H1 (cell line): Measurements from ENCODE around the gene DENND1A. TPM values are rescaled to one million over a fixed set of nuclear protein-coding genes. Genes with fewer than 3 reads are reported as not detected.

Experiments used
- CTCF ChIA-PET: fragments of 300-600 bp; sonication (Branson Sonifier 250); formaldehyde crosslinking; loops from one replicate; lab custom pipeline; 2021; ENCODE audit not compliant: partially characterized antibody; lab: Charles Lee
- POLR2A ChIA-PET: fragments of 300-600 bp; sonication (Branson Sonifier 250); formaldehyde crosslinking; loops from one replicate; lab custom pipeline; 2021; ENCODE audit warnings: inconsistent platforms; ENCODE audit not compliant: partially characterized antibody; lab: Charles Lee
- DNase-seq, 2 experiments: peaks; one replicate each; pipeline versions ENCODE4 v3.0.0 to v3.0.0-alpha.2; 2010 to 2022; ENCODE audit warnings: low spot score in 2 of 2, low read depth in 1 of 2, mixed read lengths in 1 of 2
- FAIRE-seq: peaks from 2 replicates; lab custom pipeline; 2011; peaks lifted over from hg19 to GRCh38; lab: Jason Lieb, UNC
- H2AFZ ChIP-seq: 2 replicates; pipeline ENCODE4 v1.8.1; 2012; ENCODE audit warnings: low read length, inconsistent platforms
- H2AK5ac ChIP-seq: 2 replicates; pipeline ENCODE4 v1.6.1; 2013; ENCODE audit warnings: low read depth, low read length
- H2BK120ac ChIP-seq: replicated peaks from 2 replicates; pipeline ENCODE3; 2013; ENCODE audit warnings: low read depth, low read length, inconsistent platforms
- H2BK12ac ChIP-seq: 2 replicates; pipeline ENCODE4 v1.6.1; 2013; ENCODE audit warnings: low read depth, low read length
- H2BK15ac ChIP-seq: 2 replicates; pipeline ENCODE4 v1.6.1; 2013; ENCODE audit warnings: low read length
- H2BK20ac ChIP-seq: 2 replicates; pipeline ENCODE4 v1.6.1; 2013; ENCODE audit warnings: low read length
- H2BK5ac ChIP-seq: 2 replicates; pipeline ENCODE4 v1.6.1; 2013; ENCODE audit warnings: low read depth, low read length
- H3K14ac ChIP-seq: 2 replicates; pipeline ENCODE4 v1.6.1; 2013; ENCODE audit warnings: inconsistent platforms; ENCODE audit not compliant: insufficient read length
- H3K18ac ChIP-seq: 2 replicates; pipeline ENCODE4 v1.6.1; 2013; ENCODE audit warnings: low read length; ENCODE audit errors: extremely low read depth
- H3K23ac ChIP-seq: 2 replicates; pipeline ENCODE4 v1.6.1; 2013; ENCODE audit warnings: inconsistent platforms; ENCODE audit not compliant: insufficient read length
- H3K23me2 ChIP-seq: 2 replicates; pipeline ENCODE4 v1.6.1; 2013; ENCODE audit warnings: low read depth, low read length
- H3K27ac ChIP-seq: 2 replicates; pipeline ENCODE4 v1.6.1; 2011; ENCODE audit warnings: low read depth, low read length, inconsistent platforms
- H3K27me3 ChIP-seq, 4 experiments: replicated peaks in 1 of 4; 1 replicate in 1 of 4; 2 replicates in 3 of 4; pipeline versions ENCODE4 v1.6.1 to v1.8.1; 2011 to 2013; ENCODE audit warnings: low read length in 3 of 4, mild to moderate bottlenecking in 3 of 4, inconsistent platforms in 2 of 4, mixed read lengths in 2 of 4, moderate library complexity in 1 of 4; ENCODE audit not compliant: control insufficient read depth in 3 of 4, insufficient read depth in 3 of 4; ENCODE audit errors: extremely low read depth in 1 of 4
- H3K36me3 ChIP-seq, 4 experiments: 2 replicates each; pipeline versions ENCODE4 v1.6.1 to v1.8.1; 2011 to 2013; ENCODE audit warnings: mild to moderate bottlenecking in 4 of 4, low read length in 3 of 4, moderate library complexity in 2 of 4, control low read depth in 1 of 4, inconsistent platforms in 1 of 4; ENCODE audit not compliant: insufficient read depth in 4 of 4, control insufficient read depth in 2 of 4
- H3K4ac ChIP-seq: replicated peaks from 2 replicates; pipeline ENCODE3; 2013; ENCODE audit warnings: low read length, low read depth, mixed read lengths, inconsistent platforms; ENCODE audit not compliant: insufficient read length
- H3K4me1 ChIP-seq, 4 experiments: replicated peaks in 1 of 4; 1 replicate in 1 of 4; 2 replicates in 3 of 4; pipeline versions ENCODE4 v1.6.1 to v1.8.1; 2011 to 2013; ENCODE audit warnings: low read length in 3 of 4, inconsistent platforms in 2 of 4, mixed read lengths in 1 of 4; ENCODE audit not compliant: insufficient read depth in 4 of 4, control insufficient read depth in 3 of 4
- H3K4me2 ChIP-seq, 2 experiments: 2 replicates each; pipeline versions ENCODE4 v1.6.1 to v1.8.1; 2011 to 2013; ENCODE audit warnings: low read depth in 2 of 2, low read length in 2 of 2, control low read depth in 1 of 2, inconsistent platforms in 1 of 2, mild to moderate bottlenecking in 1 of 2; ENCODE audit not compliant: insufficient read depth in 1 of 2
- H3K4me3 ChIP-seq, 4 experiments: fragments of 200-600, 300-600 bp in 1 of 4; sonication (generic), shearing (Covaris generic), sonication (Bioruptor Twin) in 1 of 4; 2 replicates each; pipeline versions ENCODE4 v1.5.1 to v1.8.1; 2011 to 2016; ENCODE audit warnings: low read length in 4 of 4, low read depth in 3 of 4, control low read depth in 2 of 4, inconsistent platforms in 2 of 4, mild to moderate bottlenecking in 2 of 4, mixed read lengths in 1 of 4, moderate library complexity in 1 of 4; ENCODE audit not compliant: insufficient read depth in 2 of 4; ENCODE audit errors: extremely low read depth in 1 of 4
- H3K56ac ChIP-seq: replicated peaks from 2 replicates; pipeline ENCODE3; 2013; ENCODE audit warnings: low read depth, mild to moderate bottlenecking, mixed read lengths, low read length, inconsistent platforms; ENCODE audit not compliant: insufficient read length
- H3K79me1 ChIP-seq: 2 replicates; pipeline ENCODE4 v1.6.1; 2013; ENCODE audit warnings: low read depth, low read length, control low read depth
- H3K79me2 ChIP-seq, 2 experiments: 2 replicates each; pipeline versions ENCODE4 v1.6.1 to v1.8.1; 2012 to 2013; ENCODE audit warnings: low read length in 2 of 2, mild to moderate bottlenecking in 2 of 2, inconsistent platforms in 1 of 2; ENCODE audit not compliant: insufficient read depth in 2 of 2, control insufficient read depth in 1 of 2
- H3K9ac ChIP-seq, 4 experiments: replicated peaks in 1 of 4; 1 replicate in 1 of 4; 2 replicates in 3 of 4; pipeline versions ENCODE4 v1.6.1 to v1.8.1; 2011 to 2013; ENCODE audit warnings: low read depth in 3 of 4, low read length in 3 of 4, control low read depth in 2 of 4, mild to moderate bottlenecking in 2 of 4, moderate library complexity in 2 of 4, inconsistent platforms in 1 of 4; ENCODE audit errors: extremely low read depth in 1 of 4
- H3K9me3 ChIP-seq, 2 experiments: 2 replicates each; pipeline versions ENCODE4 v1.6.1 to v1.8.1; 2012 to 2013; ENCODE audit warnings: mild to moderate bottlenecking in 2 of 2, moderate library complexity in 2 of 2, control low read depth in 1 of 2, inconsistent platforms in 1 of 2, low read depth in 1 of 2, low read length in 1 of 2, mixed read lengths in 1 of 2; ENCODE audit not compliant: insufficient read depth in 2 of 2
- H4K20me1 ChIP-seq, 2 experiments: replicated peaks in 1 of 2; 2 replicates each; pipeline versions ENCODE3 to v1.8.1; 2011 to 2013; ENCODE audit warnings: inconsistent platforms in 2 of 2, low read length in 2 of 2, mild to moderate bottlenecking in 1 of 2; ENCODE audit not compliant: insufficient read depth in 2 of 2, control insufficient read depth in 1 of 2
- H4K5ac ChIP-seq: 2 replicates; pipeline ENCODE4 v1.6.1; 2013; ENCODE audit warnings: low read length, low read depth, mixed read lengths, inconsistent platforms; ENCODE audit not compliant: insufficient read length
- H4K8ac ChIP-seq: 2 replicates; pipeline ENCODE4 v1.8.0; 2013; ENCODE audit warnings: mild to moderate bottlenecking, moderate library complexity, low read length, inconsistent platforms; ENCODE audit not compliant: insufficient read depth; ENCODE audit errors: extremely low read depth
- H4K91ac ChIP-seq: replicated peaks from 2 replicates; pipeline ENCODE3; 2013; ENCODE audit warnings: low read length, mixed read lengths, inconsistent platforms; ENCODE audit not compliant: insufficient read length
- BACH1 ChIP-seq: IDR thresholded peaks from 2 replicates; pipeline ENCODE4 v1.6.1; 2012; ENCODE audit warnings: low read length, improper control_type of control experiment
- BRCA1 ChIP-seq: IDR thresholded peaks from 2 replicates; pipeline ENCODE4 v1.6.1; 2012; ENCODE audit warnings: low read depth, low read length, improper control_type of control experiment
- E2F6 ChIP-seq: IDR thresholded peaks from 2 replicates; pipeline ENCODE4 v1.6.1; 2012; ENCODE audit warnings: inconsistent platforms
- EGR1 ChIP-seq: IDR thresholded peaks from 2 replicates; pipeline ENCODE4 v1.6.1; 2011; ENCODE audit warnings: low read depth, low read length, borderline replicate concordance
- EZH2 ChIP-seq: fragments of 200-600 bp; sonication (generic); IDR thresholded peaks from 2 replicates; pipeline ENCODE4 v1.7.1; 2012; ENCODE audit warnings: low read depth, mild to moderate bottlenecking, moderate library complexity, low read length, inconsistent platforms; ENCODE audit not compliant: severe bottlenecking
- FOSL1 ChIP-seq: IDR thresholded peaks from 2 replicates; pipeline ENCODE4 v1.6.1; 2011; ENCODE audit warnings: mild to moderate bottlenecking, low read depth, low read length, moderate library complexity; ENCODE audit not compliant: insufficient read depth
- JUN ChIP-seq: IDR thresholded peaks from 2 replicates; pipeline ENCODE4 v1.6.1; 2011; ENCODE audit warnings: low read depth, mild to moderate bottlenecking, improper control_type of control experiment, low read length
- KDM4A ChIP-seq: IDR thresholded peaks from one replicate; pipeline ENCODE4 v1.7.1; 2012; ENCODE audit warnings: low read depth, mild to moderate bottlenecking, moderate library complexity, low read length, inconsistent platforms; ENCODE audit not compliant: severe bottlenecking
- SIN3A ChIP-seq, 2 experiments: IDR thresholded peaks in 1 of 2; conservative IDR thresholded peaks in 1 of 2; 2 replicates each; pipeline ENCODE4 v1.6.1; 2011 to 2012; ENCODE audit warnings: low read length in 2 of 2, improper control_type of control experiment in 1 of 2, low read depth in 1 of 2, mild to moderate bottlenecking in 1 of 2
- SP1 ChIP-seq: IDR thresholded peaks from 2 replicates; pipeline ENCODE4 v1.6.1; 2011; ENCODE audit warnings: low read depth, low read length
- SP4 ChIP-seq: IDR thresholded peaks from 2 replicates; pipeline ENCODE4 v1.6.1; 2012; ENCODE audit warnings: low read length, inconsistent platforms
- TAF1 ChIP-seq: IDR thresholded peaks from 2 replicates; pipeline ENCODE4 v1.6.1; 2011; ENCODE audit warnings: mild to moderate bottlenecking, low read depth, low read length
- TBP ChIP-seq: IDR thresholded peaks from 2 replicates; pipeline ENCODE4 v1.6.1; 2011; ENCODE audit warnings: low read depth, low read length, improper control_type of control experiment
- ZNF274 ChIP-seq: IDR thresholded peaks from 2 replicates; pipeline ENCODE4 v1.7.0; 2012; ENCODE audit warnings: low read length, borderline replicate concordance; ENCODE audit errors: extremely low read depth
- WGBS, 2 experiments: shearing (Covaris generic) in 1 of 2; methylation state at CpG; one replicate each; pipeline versions ENCODE4 v1.1.6 to v1.1.7; 2013 to 2015; ENCODE audit warnings: low lambda C conversion rate in 2 of 2, mixed read lengths in 2 of 2, inconsistent platforms in 1 of 2, low coverage in 1 of 2, missing lambda C conversion rate in 1 of 2; ENCODE audit not compliant: insufficient replicate concordance in 2 of 2, insufficient coverage in 1 of 2, insufficient read length in 1 of 2; ENCODE audit errors: extremely low coverage in 1 of 2, missing lambda C conversion rate in 1 of 2; 5-methylcytosine and 5-hydroxymethylcytosine counted together
- polyA plus RNA-seq, 7 experiments: library from polyadenylated mRNA; depleted of rRNA in 3 of 7; stranded (reverse) in 5 of 7; unstranded in 2 of 7; fragments of >200 nt in 5 of 7; fragments of 200-250 nt in 2 of 7; gene quantifications; 1 replicate in 5 of 7; 2 replicates in 1 of 7; 4 replicates in 1 of 7; pipeline versions ENCODE4 v1.2.1 to v1.2.3, GENCODE V29; 2011 to 2013; ENCODE audit warnings: missing spikeins in 2 of 7, mixed read lengths in 2 of 7
- total RNA-seq: library from RNA; stranded (reverse); fragmentation: NEBNext Ultra II Directional; extraction: Animal tissue kit (Norgen Biotek cat#: 25700); gene quantifications from 2 replicates; pipeline ENCODE4 v1.2.1, GENCODE V29; 2021

DENND1A gene
- total and polyA plus RNA-seq, 2 of the 8 experiments (the other 6 are each of a cell fraction or from before 2014, with no cell fraction given) = 24.1 to 26.4 TPM

GRCh38 chr9:123942542-123942941 lies 12.6 kb upstream of the DENND1A start:
- H3K23me2 ChIP-seq = no peaks in the 10 kb centered on the region
- no peak overlapping the region for H4K5ac ChIP-seq
- FAIRE-seq = no peak
- no peak overlapping the region for H3K23ac ChIP-seq
- H3K79me2 ChIP-seq = no peaks in the 10 kb centered on the region
- no peak for DNase-seq
- 97% methylated on average over 10 of the region's 10 CpGs; no CpG with 5 or more reads in 1 of the 2 experiments for WGBS, 2 experiments
- H3K4me3 ChIP-seq = no peak overlapping the region
- H4K20me1 ChIP-seq = no peaks in the 10 kb centered on the region
- no peak overlapping the region for H3K4me2 ChIP-seq
- no peaks in the 10 kb centered on the region for H3K9me3 ChIP-seq
- H3K79me1 ChIP-seq = no peaks in the 10 kb centered on the region
- no peaks in the 10 kb centered on the region for H3K27me3 ChIP-seq
- no peak overlapping the region; a peak in 1 of 7 replicates for H3K9ac ChIP-seq
- H4K8ac ChIP-seq = no peak overlapping the region
- H3K56ac ChIP-seq = no peak overlapping the region
- H2BK5ac ChIP-seq = peak overlapping the region; percentile 30; the same call in 1 of the 2 replicates
- H4K91ac ChIP-seq = no peak overlapping the region
- H2BK120ac ChIP-seq = no peak overlapping the region
- H2AFZ ChIP-seq = no peak overlapping the region
- no peak overlapping the region for H2BK12ac ChIP-seq
- H3K14ac ChIP-seq = no peak overlapping the region
- H3K4ac ChIP-seq = no peak overlapping the region
- H3K18ac ChIP-seq = no peak overlapping the region
- ChIA-PET CTCF (interaction anchor here (0.5 to 1.4 kb wide), 4 partner anchors 12 to 542 kb away, joined by 3 to 4 read pairs (median 4); no protein-coding TSS in a partner anchor), POLR2A (interaction anchor here (0.6 to 1.0 kb wide), 2 partner anchors 8 to 108 kb away, joined by 3 read pairs; no protein-coding TSS in a partner anchor)
- H3K4me1 ChIP-seq = no peaks in the 10 kb centered on the region
- H3K36me3 ChIP-seq = no peaks in the 10 kb centered on the region
- H2AK5ac ChIP-seq = no peak overlapping the region
- H3K27ac ChIP-seq = no peak overlapping the region
- TF ChIP-seq TAF1 (no peak), TBP (no peak), BRCA1 (no peak), SIN3A (conservative IDR thresholded peaks at IDR 0.05 in 1 of 2, IDR thresholded peaks at IDR 0.05 in 1 of 2; ENCODE audit: low read depth in 1 of 2, low read length in 2 of 2) (no peak), KDM4A (no peak), ZNF274 (no peak), FOSL1 (no peak), SP1 (no peak), SP4 (no peak), E2F6 (no peak), JUN (no peak), BACH1 (no peak), EZH2 (no peak), EGR1 (no peak)
- no peak overlapping the region for H2BK20ac ChIP-seq
- H2BK15ac ChIP-seq = no peak overlapping the region
